H9 (cell line): ENCODE data around the gene CFAP97D2. TPM values are rescaled to one million over a fixed set of nuclear protein-coding genes. Genes with fewer than 3 reads are reported as not detected.
"Not testable (repeated sequence)": the region's sequence is repeated elsewhere in the genome, so short reads cannot be mapped to it uniquely, and the experiment has no call there.

Experiments
- DNase-seq: peaks from one replicate; pipeline ENCODE4 v3.0.0-alpha.2; 2017
- H2AFZ ChIP-seq: one replicate; pipeline ENCODE4 v1.6.1; 2013; ENCODE audit warnings: mild to moderate bottlenecking, low read length, control low read depth, moderate library complexity
- H2AK5ac ChIP-seq: 2 replicates; pipeline ENCODE4 v1.6.1; 2013; ENCODE audit warnings: low read length, control low read depth, mixed read lengths; ENCODE audit not compliant: insufficient read length
- H2BK120ac ChIP-seq: one replicate; pipeline ENCODE4 v1.6.1; 2013; ENCODE audit warnings: low read depth, mild to moderate bottlenecking, low read length, control low read depth, inconsistent platforms; ENCODE audit not compliant: poor library complexity, severe bottlenecking
- H2BK12ac ChIP-seq: 2 replicates; pipeline ENCODE4 v1.6.1; 2013; ENCODE audit warnings: low read length, control low read depth, mixed read lengths, low read depth; ENCODE audit not compliant: insufficient read length
- H2BK15ac ChIP-seq: 2 replicates; pipeline ENCODE4 v1.6.1; 2013; ENCODE audit warnings: low read depth, low read length, control low read depth
- H2BK20ac ChIP-seq: one replicate; pipeline ENCODE4 v1.6.1; 2013; ENCODE audit warnings: low read depth, mild to moderate bottlenecking, low read length, control low read depth, inconsistent platforms; ENCODE audit not compliant: poor library complexity, severe bottlenecking
- H2BK5ac ChIP-seq: 2 replicates; pipeline ENCODE4 v1.6.1; 2013; ENCODE audit warnings: low read length, control low read depth, mixed read lengths; ENCODE audit not compliant: insufficient read length
- H3K14ac ChIP-seq: 2 replicates; pipeline ENCODE4 v1.6.1; 2013; ENCODE audit warnings: low read length, control low read depth; ENCODE audit not compliant: insufficient read depth
- H3K18ac ChIP-seq: 2 replicates; pipeline ENCODE4 v1.6.1; 2013; ENCODE audit warnings: low read depth, mild to moderate bottlenecking, mixed read lengths, low read length, control low read depth; ENCODE audit not compliant: insufficient read length
- H3K23ac ChIP-seq: 2 replicates; pipeline ENCODE4 v1.6.1; 2013; ENCODE audit warnings: low read length, control low read depth, mixed read lengths, low read depth; ENCODE audit not compliant: insufficient read length
- H3K23me2 ChIP-seq: 2 replicates; pipeline ENCODE4 v1.6.1; 2013; ENCODE audit warnings: low read depth, mild to moderate bottlenecking, mixed read lengths, low read length, control low read depth; ENCODE audit not compliant: insufficient read length, poor library complexity, severe bottlenecking
- H3K27ac ChIP-seq: 2 replicates; pipeline ENCODE4 v1.5.1; 2013; ENCODE audit warnings: low read length, control low read depth, mixed read lengths, low read depth; ENCODE audit not compliant: insufficient read length
- H3K27me3 ChIP-seq: 2 replicates; pipeline ENCODE4 v1.6.1; 2013; ENCODE audit warnings: low read length, control low read depth, inconsistent platforms; ENCODE audit not compliant: insufficient read depth
- H3K4ac ChIP-seq: 2 replicates; pipeline ENCODE4 v1.6.1; 2013; ENCODE audit warnings: low read depth, mild to moderate bottlenecking, control low read depth, inconsistent platforms, low read length, moderate library complexity
- H3K4me1 ChIP-seq: 2 replicates; pipeline ENCODE4 v1.6.1; 2013; ENCODE audit warnings: low read length, control low read depth, inconsistent platforms; ENCODE audit not compliant: insufficient read depth
- H3K4me2 ChIP-seq: 2 replicates; pipeline ENCODE4 v1.6.1; 2013; ENCODE audit warnings: low read length, control low read depth, mixed read lengths; ENCODE audit not compliant: insufficient read length, insufficient read depth
- H3K56ac ChIP-seq: 2 replicates; pipeline ENCODE4 v1.6.1; 2013; ENCODE audit warnings: low read depth, mild to moderate bottlenecking, mixed read lengths, low read length, control low read depth; ENCODE audit not compliant: insufficient read length
- H3K79me1 ChIP-seq: 2 replicates; pipeline ENCODE4 v1.6.1; 2013; ENCODE audit warnings: low read depth, mild to moderate bottlenecking, moderate library complexity, low read length, control low read depth, inconsistent platforms; ENCODE audit not compliant: insufficient read depth, poor library complexity, severe bottlenecking
- H3K79me2 ChIP-seq: 2 replicates; pipeline ENCODE4 v1.6.1; 2013; ENCODE audit warnings: low read length, control low read depth, inconsistent platforms; ENCODE audit not compliant: insufficient read depth
- H3K9ac ChIP-seq: 2 replicates; pipeline ENCODE4 v1.6.1; 2013; ENCODE audit warnings: low read length, control low read depth, mixed read lengths; ENCODE audit not compliant: insufficient read length; ENCODE audit errors: extremely low read depth
- H3K9me3 ChIP-seq: one replicate; pipeline ENCODE4 v1.6.1; 2013; ENCODE audit warnings: low read depth, low read length, inconsistent platforms; ENCODE audit not compliant: control insufficient read depth
- H3T11ph ChIP-seq: one replicate; pipeline ENCODE4 v1.6.1; 2013; ENCODE audit warnings: mild to moderate bottlenecking, low read length, control low read depth, inconsistent platforms
- H4K20me1 ChIP-seq: one replicate; pipeline ENCODE4 v1.6.1; 2013; ENCODE audit not compliant: control insufficient read depth, insufficient read length, insufficient read depth
- H4K5ac ChIP-seq: 2 replicates; pipeline ENCODE4 v1.6.1; 2013; ENCODE audit warnings: low read depth, mild to moderate bottlenecking, mixed read lengths, low read length, control low read depth; ENCODE audit not compliant: insufficient read length
- H4K8ac ChIP-seq: replicated peaks from 2 replicates; pipeline ENCODE4 v1.6.1; 2013; ENCODE audit warnings: low read length, control low read depth, mixed read lengths, low read depth; ENCODE audit not compliant: insufficient read length
- H4K91ac ChIP-seq: 2 replicates; pipeline ENCODE4 v1.6.1; 2013; ENCODE audit warnings: low read depth, mild to moderate bottlenecking, moderate library complexity, mixed read lengths, low read length, control low read depth; ENCODE audit not compliant: insufficient read length
- H3K27ac Mint-ChIP-seq, 3 experiments: 2 replicates in 2 of 3; 3 replicates in 1 of 3; pipeline ENCODE4 v1.8.0; 2020 to 2021; ENCODE audit warnings: mixed read lengths in 3 of 3, mild to moderate bottlenecking in 1 of 3, moderate library complexity in 1 of 3
- H3K27me3 Mint-ChIP-seq: 2 replicates; pipeline ENCODE4 v1.8.0; 2021; ENCODE audit warnings: low read depth, mild to moderate bottlenecking, moderate library complexity, mixed read lengths
- H3K36me3 Mint-ChIP-seq, 3 experiments: 2 replicates in 2 of 3; 3 replicates in 1 of 3; pipeline ENCODE4 v1.8.0; 2020 to 2021; ENCODE audit warnings: low read depth in 3 of 3, mixed read lengths in 3 of 3; ENCODE audit not compliant: insufficient read depth in 1 of 3
- H3K4me1 Mint-ChIP-seq, 2 experiments: 2 replicates each; pipeline ENCODE4 v1.8.0; 2020; ENCODE audit warnings: mixed read lengths in 2 of 2
- H3K4me3 Mint-ChIP-seq, 2 experiments: 2 replicates in 1 of 2; 3 replicates in 1 of 2; pipeline ENCODE4 v1.8.0; 2020 to 2021; ENCODE audit warnings: mild to moderate bottlenecking in 2 of 2, mixed read lengths in 2 of 2, moderate library complexity in 1 of 2
- H3K9me3 Mint-ChIP-seq, 2 experiments: 2 replicates in 1 of 2; 3 replicates in 1 of 2; pipeline ENCODE4 v1.8.0; 2020; ENCODE audit warnings: mild to moderate bottlenecking in 2 of 2, mixed read lengths in 2 of 2, moderate library complexity in 1 of 2
- CTCF ChIP-seq: fragments of 200-600 bp; sonication (generic); conservative IDR thresholded peaks from 3 replicates; pipeline ENCODE4 v1.8.0; 2021; ENCODE audit warnings: antibody characterized with exemption, mild to moderate bottlenecking
- WGBS: extraction: QIAGEN DNeasy Blood & Tissue Kit; methylation state at CpG from one replicate; pipeline ENCODE4 v1.1.7; 2013; ENCODE audit warnings: missing lambda C conversion rate, low lambda C conversion rate, mixed read lengths; ENCODE audit not compliant: insufficient read length; ENCODE audit errors: extremely low coverage; 5-methylcytosine and 5-hydroxymethylcytosine counted together
- total RNA-seq: library from RNA; stranded (reverse); gene quantifications from 2 replicates; pipeline ENCODE4 v1.2.1, GENCODE V29; 2021

CFAP97D2 gene
- total RNA-seq, 1 experiment from 2014 or later: not detected

GRCh38 chr13:114263578-114263977 lies 84.5 kb downstream of the CFAP97D2 start:
- Histone ChIP-seq H3K4me1 (no peaks in the 10 kb centered on the region), H3K27me3 (no peaks in the 10 kb centered on the region), H2AK5ac (no peak overlapping the region), H3K27ac (no peak overlapping the region), H3K4ac (no peak overlapping the region), H2BK120ac (no peak overlapping the region), H3K14ac (no peak overlapping the region), H2BK12ac (no peak overlapping the region), H3T11ph (no peak overlapping the region), H4K5ac (no peak overlapping the region), H2BK5ac (no peak overlapping the region), H3K23ac (no peak overlapping the region), H3K9ac (no peak overlapping the region), H4K20me1 (no peaks in the 10 kb centered on the region), H3K79me2 (no peaks in the 10 kb centered on the region), H2AFZ (no peak overlapping the region), H2BK20ac (no peak overlapping the region), H3K9me3 (no peaks in the 10 kb centered on the region), H4K91ac (no peak overlapping the region), H3K18ac (no peak overlapping the region), H3K79me1 (no peaks in the 10 kb centered on the region), H3K23me2 (no peaks in the 10 kb centered on the region), H4K8ac (no peak overlapping the region), H3K56ac (no peak overlapping the region), H3K4me2 (no peak overlapping the region), H2BK15ac (no peak overlapping the region)
- no CpG with 5 or more reads among the region's 5 CpGs for WGBS
- DNase-seq: no peak
- Mint-ChIP-seq H3K27me3 (no peaks in the 10 kb centered on the region; the same call in 1 of the 2 replicates), H3K27ac (no peak overlapping the region; a peak in 1 of 7 replicates), H3K36me3 (peaks cover 64 to 93% (median 90%) of the 10 kb centered on the region in 3 experiments; a peak in 6 of 7 replicates), H3K4me3 (no peak overlapping the region), H3K9me3 (no peaks in the 10 kb centered on the region), H3K4me1 (0 out of 4 replicates have a peak, but pooled peaks cover 0 to 2% of the 10 kb centered on the region in 2 experiments)
- no peak for TF ChIP-seq CTCF

- H3K4ac ChIP-seq, H2BK20ac ChIP-seq, H3K4me3 Mint-ChIP-seq, H2AFZ ChIP-seq, H3K23ac ChIP-seq, DNase-seq, H3K23me2 ChIP-seq, H3T11ph ChIP-seq, H3K4me1 ChIP-seq, H4K5ac ChIP-seq, H3K9ac ChIP-seq, H4K91ac ChIP-seq, H3K27ac Mint-ChIP-seq, H3K9me3 ChIP-seq, H2BK5ac ChIP-seq, H3K14ac ChIP-seq, H3K18ac ChIP-seq, H3K4me2 ChIP-seq, H3K56ac ChIP-seq, H4K20me1 ChIP-seq, H4K8ac ChIP-seq, H3K79me2 ChIP-seq, H2BK120ac ChIP-seq, H3K27ac ChIP-seq, H3K79me1 ChIP-seq, H2BK12ac ChIP-seq, H2AK5ac ChIP-seq, H3K27me3 Mint-ChIP-seq, H3K27me3 ChIP-seq, H3K4me1 Mint-ChIP-seq, H3K9me3 Mint-ChIP-seq, H2BK15ac ChIP-seq: not testable (repeated sequence)
- no CpG with 5 or more reads among the region's 13 CpGs for WGBS
- H3K36me3 Mint-ChIP-seq: peaks cover 67 to 95% (median 91%) of the 10 kb centered on the region in 3 experiments
Observed at GRCh38 chr13:114264313-114264712, 85.3 kb downstream of the CFAP97D2 start.
